Measurements from ENCODE around the gene CDH13.

The CDH13 gene

DNA sequence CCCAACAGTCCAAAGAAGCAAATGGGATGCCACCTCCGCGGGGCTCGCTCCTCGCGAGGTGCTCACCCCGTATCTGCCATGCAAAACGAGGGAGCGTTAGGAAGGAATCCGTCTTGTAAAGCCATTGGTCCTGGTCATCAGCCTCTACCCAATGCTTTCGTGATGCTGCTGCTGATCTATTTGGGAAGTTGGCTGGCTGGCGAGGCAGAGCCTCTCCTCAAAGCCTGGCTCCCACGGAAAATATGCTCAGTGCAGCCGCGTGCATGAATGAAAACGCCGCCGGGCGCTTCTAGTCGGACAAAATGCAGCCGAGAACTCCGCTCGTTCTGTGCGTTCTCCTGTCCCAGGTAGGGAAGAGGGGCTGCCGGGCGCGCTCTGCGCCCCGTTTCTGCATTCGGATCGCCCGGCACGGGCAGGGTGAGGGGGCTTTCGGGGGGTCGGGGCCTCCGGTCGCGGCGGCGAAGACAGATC, at the start of gene CDH13:
TSS of gene CDH13 (plus strand) at position 179 of the 471 bp plus-strand sequence.
- DNase-seq (ENCODE audit: low read depth in 2 of 3, low spot score in 2 of 3), result no peak

DNA sequence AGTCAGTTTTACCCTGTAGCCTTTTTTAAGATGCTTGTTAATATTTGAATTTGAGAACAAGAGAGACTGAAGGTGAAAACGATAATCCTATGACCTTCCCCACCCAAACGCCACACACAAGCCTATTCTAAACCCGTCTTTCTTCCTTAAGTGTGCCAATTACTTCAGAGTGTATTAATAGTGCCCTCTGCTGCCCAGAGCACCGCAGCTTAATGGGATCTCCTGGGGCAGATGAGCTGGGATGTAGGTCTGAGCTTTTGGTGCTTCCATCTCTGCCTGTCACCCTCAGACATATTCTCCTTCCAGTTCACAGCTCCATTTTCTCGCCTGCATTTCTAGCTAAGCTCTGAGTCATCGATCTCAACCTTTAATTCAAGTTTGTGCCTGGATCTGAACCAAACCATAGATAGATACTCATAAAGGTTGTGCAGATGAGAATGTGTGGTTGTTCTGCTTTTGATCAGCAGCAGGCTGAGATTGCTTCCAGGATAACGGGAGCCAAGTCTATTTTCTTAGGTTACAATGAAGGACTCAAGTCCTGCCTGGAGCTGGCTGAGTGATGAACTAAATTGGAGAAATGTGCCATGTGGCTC, 46.4 kb upstream of the CDH13 start:
- no peak for DNase-seq (ENCODE audit: low read depth in 2 of 3, low spot score in 2 of 3)

GRCh38 chr16:82582975-82583374, 43.8 kb upstream of the CDH13 start:
- no peak for DNase-seq (ENCODE audit: low read depth in 2 of 3, low spot score in 2 of 3)

DNA sequence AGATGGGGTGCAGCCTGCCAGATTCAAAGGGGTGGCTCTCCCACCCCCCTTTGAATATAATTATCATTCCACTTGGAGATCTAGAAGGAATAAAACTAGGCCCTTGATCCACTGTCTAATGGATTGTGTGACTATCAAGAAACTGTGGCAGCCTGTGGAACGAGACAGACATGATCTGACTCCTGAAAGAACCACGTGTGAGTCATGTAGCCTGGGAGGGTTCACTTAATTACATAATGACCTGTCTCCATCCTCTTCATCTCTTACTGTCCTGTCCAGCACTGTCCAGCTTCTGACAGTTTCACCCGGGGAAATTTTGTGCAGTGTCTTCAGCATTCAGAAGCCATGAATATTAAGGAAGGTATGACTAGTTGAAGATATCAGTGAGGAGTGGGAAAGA, 43.3 kb upstream of the CDH13 start:
- DNase-seq (ENCODE audit: low read depth in 2 of 3, low spot score in 2 of 3), result no peak

- no peak for DNase-seq (ENCODE audit: low read depth in 2 of 3, low spot score in 2 of 3)
Observed at GRCh38 chr16:82584553-82585152, 42.1 kb upstream of the CDH13 start.

GRCh38 chr16:82585675-82586074, 41.1 kb upstream of the CDH13 start:
- no peak for DNase-seq (ENCODE audit: low read depth in 2 of 3, low spot score in 2 of 3)

- no peak for DNase-seq (ENCODE audit: low read depth in 2 of 3, low spot score in 2 of 3)
Observed at GRCh38 chr16:82586130-82586529, 40.6 kb upstream of the CDH13 start.

DNA sequence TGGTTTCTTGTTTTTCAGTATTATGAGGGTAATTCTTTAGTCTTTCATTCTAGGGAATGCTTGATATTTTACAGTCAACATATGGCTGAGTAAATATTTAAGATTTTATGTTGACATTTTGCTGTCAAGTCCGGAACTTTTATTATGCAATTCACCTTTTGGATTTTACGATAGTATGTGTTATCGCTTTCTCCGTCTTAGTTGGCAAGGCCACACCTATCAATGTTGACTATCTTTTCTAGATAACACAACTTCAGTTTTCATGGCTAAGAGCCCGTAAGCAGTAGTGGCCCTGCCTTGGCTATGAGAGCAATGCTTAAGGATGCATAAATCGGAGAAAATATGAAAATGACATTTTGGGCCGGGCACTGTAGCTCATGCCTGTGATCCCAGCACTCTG, 39.5 kb upstream of the CDH13 start:
- DNase-seq (ENCODE audit: low read depth in 2 of 3, low spot score in 2 of 3), result no peak

- DNase-seq (ENCODE audit: low read depth in 2 of 3, low spot score in 2 of 3), result no peak
Observed at GRCh38 chr16:82589407-82589806, 37.4 kb upstream of the CDH13 start.

- no peak for DNase-seq (ENCODE audit: low read depth in 2 of 3, low spot score in 2 of 3)
Observed at GRCh38 chr16:82594114-82594513, 32.7 kb upstream of the CDH13 start.

DNA sequence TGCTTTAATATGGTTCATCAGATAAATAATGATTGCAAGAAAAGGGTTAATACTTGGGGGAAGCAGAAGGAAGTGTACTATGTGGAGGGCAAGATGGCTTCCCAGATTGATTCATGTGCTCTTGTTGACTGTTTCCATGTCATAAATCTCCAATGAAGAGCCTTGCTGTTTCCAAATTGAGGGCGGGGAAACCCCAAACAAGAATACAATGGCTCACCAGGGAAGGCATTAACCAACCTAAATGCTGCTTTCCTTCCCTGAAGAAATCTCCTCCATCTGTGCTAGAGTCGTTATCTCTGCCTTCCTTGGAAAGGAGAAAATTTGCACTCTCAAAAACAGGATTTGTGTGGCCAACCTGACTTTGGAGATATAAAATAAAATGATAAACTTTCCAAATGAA, 28.0 kb upstream of the CDH13 start:
- no peak for DNase-seq (ENCODE audit: low read depth in 2 of 3, low spot score in 2 of 3)

- DNase-seq (ENCODE audit: low read depth in 2 of 3, low spot score in 2 of 3), result no peak
Observed at GRCh38 chr16:82601989-82602640, 24.7 kb upstream of the CDH13 start.

- no peak for DNase-seq (ENCODE audit: low read depth in 2 of 3, low spot score in 2 of 3)
Observed at GRCh38 chr16:82603784-82604411, 22.9 kb upstream of the CDH13 start.

- no peak for DNase-seq (ENCODE audit: low read depth in 2 of 3, low spot score in 2 of 3)
Observed at GRCh38 chr16:82605076-82605475, 21.7 kb upstream of the CDH13 start.

DNA sequence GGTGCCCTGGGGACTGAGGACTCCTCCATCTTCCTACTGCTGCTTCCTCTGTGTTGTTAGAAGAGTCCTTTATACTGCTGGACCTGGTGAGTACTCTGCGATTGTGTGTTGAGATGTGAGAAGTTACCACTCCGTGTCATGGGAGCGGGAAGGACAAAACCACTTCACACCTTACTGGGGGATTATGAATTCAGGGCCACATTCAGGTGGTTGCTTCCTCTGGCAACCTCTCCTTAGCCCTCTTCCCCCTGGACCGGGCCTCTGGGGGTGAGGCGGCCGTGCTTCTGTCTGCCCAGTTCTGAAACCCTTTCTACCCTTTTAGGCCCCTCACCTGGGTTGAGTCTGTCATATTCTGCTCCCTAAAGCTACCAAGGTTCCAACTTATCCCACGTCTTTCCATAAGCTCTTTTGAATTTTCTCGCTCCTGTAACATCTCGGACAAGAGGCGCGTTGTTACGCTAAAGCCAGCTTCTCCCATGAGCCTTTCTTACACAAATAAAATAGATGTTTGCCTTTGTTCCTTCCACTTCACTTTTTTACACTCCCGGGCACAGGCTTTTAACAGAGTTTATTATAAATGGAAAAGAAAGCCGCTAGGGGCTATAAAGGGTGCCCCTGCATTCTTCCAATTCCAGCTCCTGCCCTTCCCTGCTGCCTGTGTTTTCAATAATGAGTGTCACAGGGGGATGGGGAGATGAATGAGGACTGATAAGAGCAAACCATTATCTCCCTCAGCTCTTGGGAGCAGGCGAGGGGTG, 20.7 kb upstream of the CDH13 start:
- no peak for DNase-seq (ENCODE audit: low read depth in 2 of 3, low spot score in 2 of 3)

DNA sequence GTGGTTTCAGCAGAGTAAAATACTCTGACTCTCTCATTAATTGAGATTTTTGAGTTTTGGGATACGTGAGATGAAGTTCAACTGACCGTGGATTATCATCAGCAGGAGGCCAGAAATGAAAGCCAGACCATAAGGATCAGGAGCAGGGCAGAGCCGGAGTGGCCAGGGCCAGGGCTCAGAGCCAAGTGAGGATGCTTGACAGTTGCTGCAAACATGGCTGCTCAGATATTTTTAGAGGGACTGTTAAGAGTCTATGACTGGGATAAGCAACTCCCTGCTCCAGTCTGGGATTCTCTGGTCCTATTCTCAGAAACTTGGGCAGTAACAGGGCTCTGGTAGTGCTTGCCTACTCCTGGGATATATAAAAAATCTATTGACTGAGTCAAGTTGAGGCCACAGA, 17.6 kb upstream of the CDH13 start:
- no peak for DNase-seq (ENCODE audit: low read depth in 2 of 3, low spot score in 2 of 3)

- DNase-seq (ENCODE audit: low read depth in 2 of 3, low spot score in 2 of 3), result no peak
Observed at GRCh38 chr16:82612263-82612662, 14.5 kb upstream of the CDH13 start.

GRCh38 chr16:82616356-82616755, 10.4 kb upstream of the CDH13 start:
- no peak for DNase-seq (ENCODE audit: low read depth in 2 of 3, low spot score in 2 of 3)

GRCh38 chr16:82621781-82622180, 5.0 kb upstream of the CDH13 start:
- no peak for DNase-seq (ENCODE audit: low read depth in 2 of 3, low spot score in 2 of 3)

GRCh38 chr16:82623241-82623640, 3.5 kb upstream of the CDH13 start:
- DNase-seq (ENCODE audit: low read depth in 2 of 3, low spot score in 2 of 3), result no peak

Data from activated CD8-positive, alpha-beta memory T cell treated with anti-CD3 and anti-CD28 coated beads for 48 hours (primary cell).